Stimulated activated CD8-positive, alpha-beta memory T cell treated with anti-CD3 and anti-CD28 coated beads, Interleukin-15, amount 100 ng/mL, for 48 hours (primary cell): ENCODE measurements around the gene TBX20.
"Not testable (repeated sequence)": the region's sequence is repeated elsewhere in the genome, so short reads cannot be mapped to it uniquely, and the experiment has no call there.

Source experiments
- DNase-seq, 2 donors: peaks; one replicate each; pipeline ENCODE4 v3.0.0-alpha.2; 2020; ENCODE audit warnings: low read depth in 2 of 2

Gene TBX20

GRCh38 chr7:35255443-35256255 is 1.7 kb upstream of the TBX20 start:
- no peak for DNase-seq

- DNase-seq = no peak
Observed at GRCh38 chr7:35254496-35255442, 869 bp upstream of the TBX20 start.

GRCh38 chr7:35253460-35253709 is 515 bp downstream of the TBX20 start:
- no peak for DNase-seq

DNA sequence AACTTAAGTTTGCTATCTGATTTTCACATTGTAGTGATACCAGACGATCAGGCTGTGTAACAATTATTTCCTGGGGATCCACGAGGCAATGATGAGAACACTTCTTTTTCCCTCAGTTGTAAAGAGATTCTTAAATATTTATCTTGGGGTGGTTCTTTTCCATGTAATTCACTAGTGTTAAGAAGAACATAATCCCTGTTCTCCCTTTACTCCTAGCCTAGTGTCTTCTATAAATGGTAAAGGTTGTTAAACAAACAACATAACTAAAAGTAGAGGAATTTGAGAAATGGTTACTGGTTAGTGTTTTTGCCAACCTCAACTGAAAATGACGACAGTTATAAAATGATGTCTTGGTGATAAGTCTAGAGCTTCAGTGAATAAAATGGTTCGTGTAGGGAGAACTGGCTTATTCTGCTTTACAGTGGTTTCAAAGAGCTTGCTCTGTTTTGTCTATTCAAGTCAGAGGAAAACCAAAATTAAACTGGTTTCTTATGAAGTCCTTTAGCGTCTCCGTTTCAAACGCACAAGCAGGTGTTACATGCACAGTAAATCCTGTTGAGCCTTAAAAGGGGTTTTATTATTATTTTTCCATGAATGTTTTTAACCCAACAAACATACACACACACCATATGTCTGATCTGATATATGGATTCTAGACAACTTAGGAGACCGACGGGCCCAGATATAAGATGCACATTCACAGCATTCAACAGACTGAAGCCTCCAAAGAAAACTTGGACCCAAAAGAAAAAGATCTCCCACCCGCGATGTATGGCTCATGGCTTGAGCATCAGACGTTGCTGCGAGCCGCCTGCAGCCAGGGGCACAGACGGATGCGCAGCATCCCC is 1.1 kb downstream of the TBX20 start:
- no peak for DNase-seq

DNA sequence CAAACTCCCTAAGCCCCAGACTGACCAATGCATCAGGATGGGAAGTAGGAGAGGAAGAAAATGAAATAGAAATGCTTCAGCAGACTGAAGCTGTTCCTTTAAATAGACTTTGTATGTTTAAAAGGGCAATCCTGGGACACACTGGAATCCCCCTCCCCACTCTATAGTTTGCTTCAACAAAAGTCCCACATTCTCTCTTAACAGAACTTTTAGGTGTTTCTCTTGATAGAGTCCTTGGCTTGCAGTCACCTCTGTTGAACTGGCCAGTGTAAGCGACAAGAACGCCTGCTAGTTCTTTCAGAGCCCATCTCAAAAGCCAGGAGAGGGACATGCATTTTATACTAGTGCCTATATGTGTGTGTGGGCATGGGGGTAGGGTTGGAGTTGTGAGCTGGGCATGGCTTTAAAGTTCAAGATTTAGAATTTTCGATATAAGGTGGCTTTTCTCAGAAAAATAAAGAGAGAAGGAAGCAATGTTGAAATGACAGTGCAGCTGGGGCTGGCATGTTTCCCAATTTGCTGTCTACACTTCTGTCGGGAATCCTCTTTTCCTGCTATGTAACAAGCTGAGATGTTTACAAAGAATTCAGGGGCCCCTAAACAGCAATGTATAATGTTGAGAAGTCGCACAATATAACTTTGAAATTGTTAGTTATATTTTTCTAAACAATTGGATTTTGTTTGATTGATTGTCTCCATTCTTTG is 2.1 kb downstream of the TBX20 start:
- DNase-seq = no peak

GRCh38 chr7:35250941-35251340 is 3.0 kb downstream of the TBX20 start:
- no peak for DNase-seq

GRCh38 chr7:35250452-35250851 is 3.4 kb downstream of the TBX20 start:
- DNase-seq = no peak

GRCh38 chr7:35249537-35249907 is 4.4 kb downstream of the TBX20 start:
- DNase-seq = no peak

GRCh38 chr7:35248576-35249536 is 5.0 kb downstream of the TBX20 start:
- DNase-seq = no peak

DNA sequence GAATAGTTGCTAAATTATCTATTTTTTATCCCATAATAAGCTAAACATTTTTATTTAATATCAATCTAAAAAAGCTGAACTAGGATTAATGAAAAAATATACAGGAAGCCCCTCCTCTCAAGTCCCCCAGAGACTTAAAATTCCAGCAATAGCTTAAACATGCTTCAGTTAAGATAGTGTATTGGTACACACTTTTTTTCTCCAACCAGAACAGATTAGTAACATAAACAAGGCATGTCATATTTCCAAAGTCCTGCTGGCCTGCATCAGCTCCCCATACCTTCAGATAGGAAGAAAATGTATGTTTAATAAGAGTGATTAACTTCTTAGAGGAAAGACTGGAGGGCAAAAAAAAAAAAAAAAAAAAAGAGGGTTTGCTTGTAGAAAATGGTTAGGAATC is 7.1 kb downstream of the TBX20 start:
- no peak for DNase-seq

GRCh38 chr7:35241884-35242283 is 12.0 kb downstream of the TBX20 start:
- DNase-seq = no peak

GRCh38 chr7:35241436-35241835 is 12.5 kb downstream of the TBX20 start:
- DNase-seq = no peak

DNA sequence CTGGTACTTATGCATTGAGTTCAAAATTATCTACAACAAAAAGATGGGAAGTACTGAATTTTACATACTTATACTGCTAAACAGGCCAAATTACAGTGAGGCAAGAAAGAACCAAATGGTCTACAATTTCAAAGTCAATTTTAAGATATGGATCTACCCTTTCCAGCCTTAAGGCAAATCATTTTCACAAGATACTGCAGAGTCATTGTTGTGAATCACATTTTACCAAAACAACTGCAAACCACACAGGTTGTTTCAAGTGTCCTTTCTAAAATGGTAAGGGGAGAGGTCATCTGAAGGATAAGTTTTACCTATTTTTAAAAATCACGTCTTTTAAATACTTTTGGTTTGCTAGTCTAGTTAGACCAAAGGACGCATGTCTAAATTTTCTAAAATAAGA is 12.9 kb downstream of the TBX20 start:
- DNase-seq = not testable (repeated sequence)

DNA sequence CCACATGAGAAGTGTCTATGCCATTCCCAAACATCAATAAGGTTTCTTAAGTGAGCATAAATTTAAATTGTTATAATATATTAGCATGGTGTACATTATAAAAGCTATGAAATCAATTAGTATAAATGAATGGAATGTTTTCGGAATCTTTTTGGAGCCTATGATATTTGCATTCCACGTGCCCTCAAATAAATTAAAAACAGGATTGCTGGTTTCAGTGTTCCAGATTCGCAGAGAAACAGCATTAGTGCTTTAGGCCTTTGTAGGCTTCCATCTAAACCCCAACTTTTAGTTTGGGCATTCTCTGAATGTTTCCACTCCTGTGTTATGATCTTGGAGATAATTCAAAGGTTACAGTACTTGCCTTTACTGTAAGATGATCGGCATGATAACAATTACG is 15.4 kb downstream of the TBX20 start:
- DNase-seq = not testable (repeated sequence)

DNA sequence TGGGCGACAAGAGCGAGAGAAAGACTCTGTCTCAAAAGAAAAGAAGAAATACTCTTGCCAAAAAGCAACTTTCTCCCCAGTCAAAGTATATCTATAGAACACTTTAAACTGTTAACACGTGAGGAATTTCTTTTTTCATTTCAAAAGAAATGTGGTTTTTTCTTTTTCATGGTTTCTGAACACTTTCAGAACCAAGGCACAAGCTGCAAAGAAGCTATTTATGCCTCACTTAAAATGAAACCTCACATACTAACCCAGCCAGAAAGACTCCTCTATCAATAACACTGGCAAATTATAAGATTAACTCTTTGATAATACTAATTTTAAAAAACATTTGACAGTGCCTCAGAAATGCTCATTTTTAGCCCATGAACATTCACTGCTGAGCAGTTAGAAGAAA is 20.9 kb downstream of the TBX20 start:
- DNase-seq = no peak

DNA sequence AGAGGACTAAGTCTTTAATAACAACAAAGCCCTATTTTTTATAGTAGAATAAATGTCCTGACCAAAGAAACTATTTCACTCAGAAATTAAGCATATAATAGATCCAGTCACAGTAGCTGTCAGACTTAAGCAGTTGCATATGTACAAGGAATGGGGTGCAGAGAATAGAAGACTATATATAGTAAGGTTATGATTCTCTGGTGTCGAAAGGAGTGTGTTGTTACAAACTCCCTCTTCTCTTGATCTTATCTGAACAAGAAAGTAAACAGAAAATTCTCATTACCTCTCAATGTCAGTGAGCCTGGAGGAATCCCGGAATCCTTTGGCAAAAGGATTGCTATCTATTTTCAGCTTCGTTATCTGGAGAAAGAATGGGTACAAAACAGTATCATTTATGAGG is 22.7 kb downstream of the TBX20 start:
- not testable (repeated sequence) for DNase-seq

DNA sequence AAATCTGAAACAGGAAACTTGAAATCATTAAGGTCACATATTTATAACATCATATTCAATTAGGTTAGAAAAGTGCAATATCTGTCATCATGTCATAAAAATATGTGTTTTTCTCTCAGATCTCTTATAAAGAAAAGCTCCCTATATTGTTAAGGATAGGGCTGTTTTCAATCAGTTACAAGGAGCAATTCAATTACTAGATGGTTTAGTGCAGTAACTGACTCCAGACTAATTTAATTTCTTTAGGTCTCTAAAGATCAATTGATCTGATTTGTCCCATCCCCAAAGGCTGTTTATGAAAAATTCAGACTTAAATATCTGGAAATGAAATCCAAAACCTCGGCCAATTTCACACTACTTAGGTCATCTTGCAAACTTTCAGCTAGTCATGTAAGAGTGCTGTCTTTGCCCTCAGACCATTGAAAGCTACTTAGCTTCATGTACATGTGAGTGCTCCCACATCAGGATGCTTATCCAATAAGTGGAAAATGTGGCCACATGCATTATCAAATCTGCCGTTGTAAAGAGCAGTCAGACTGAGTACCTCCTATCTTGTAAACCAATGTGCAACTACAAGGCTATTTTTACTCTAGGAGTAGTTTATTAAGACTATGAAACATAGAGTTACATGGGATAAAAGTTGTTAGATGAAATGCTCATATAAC is 24.7 kb downstream of the TBX20 start:
- DNase-seq = not testable (repeated sequence)

DNA sequence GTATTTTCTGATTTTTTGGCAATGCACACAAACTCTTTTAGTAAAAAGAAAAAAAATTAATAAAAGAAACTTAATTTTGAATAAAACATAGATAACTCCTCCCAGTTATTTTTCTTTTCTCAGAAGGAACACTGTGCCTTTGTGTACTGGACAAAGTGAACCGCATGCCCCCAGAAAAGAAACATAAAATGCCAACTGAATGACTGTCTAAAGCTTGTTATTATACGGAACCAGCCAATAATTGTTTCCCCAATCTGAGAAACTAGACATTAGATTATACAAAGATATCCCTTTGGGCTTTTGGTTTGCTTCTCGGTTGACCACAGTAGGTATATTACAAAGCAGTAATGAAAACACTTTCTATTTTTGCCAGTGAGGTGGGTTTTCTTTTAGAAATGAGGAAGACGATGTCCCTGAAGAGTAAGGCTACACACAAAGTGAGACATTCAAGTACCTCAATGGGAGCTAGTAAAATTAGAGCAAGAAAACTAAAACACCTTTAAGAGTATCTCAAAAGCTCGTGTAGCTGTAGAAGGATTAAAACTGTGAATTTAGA is 25.3 kb downstream of the TBX20 start:
- not testable (repeated sequence) for DNase-seq

DNA sequence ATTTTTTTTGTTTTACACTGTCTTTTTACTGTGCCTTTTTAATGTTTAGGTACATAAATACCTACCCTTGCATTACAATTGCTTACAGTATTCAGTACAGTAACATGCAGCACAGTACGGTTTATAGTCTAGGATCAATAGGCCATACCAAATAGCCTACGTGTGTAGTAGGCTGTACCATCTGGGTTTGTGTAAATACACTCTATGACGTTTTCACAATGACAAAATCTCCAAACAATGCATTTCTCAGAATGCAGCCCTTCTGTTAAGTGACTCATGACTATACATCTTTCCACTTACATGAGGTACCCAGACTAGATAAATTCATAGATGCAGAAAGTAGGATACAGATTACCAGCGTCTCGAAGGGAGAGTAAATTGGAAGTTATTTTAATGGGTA is 26.5 kb downstream of the TBX20 start:
- not testable (repeated sequence) for DNase-seq

- not testable (repeated sequence) for DNase-seq
Observed at GRCh38 chr7:35222445-35222844, 31.5 kb downstream of the TBX20 start.
